Upper lobe of right lung (tissue), 1 donor: ENCODE results near the gene RUSF1. TPM values are rescaled to one million over a fixed set of nuclear protein-coding genes. Genes with fewer than 3 reads are reported as not detected.
"Not testable (repeated sequence)": the region's sequence is repeated elsewhere in the genome, so short reads cannot be mapped to it uniquely, and the experiment has no call there.

Source experiments
- ATAC-seq: fragments of 200-7000 bp; cut with Tn5 transposase; one replicate; pipeline ENCODE4 v1.9.1; 2020; ENCODE audit warnings: mild to moderate bottlenecking, moderate library complexity
- DNase-seq: peaks from one replicate; pipeline ENCODE4 v3.0.0-alpha.2; 2020
- H3K27ac ChIP-seq: fragments of 200-600 bp; one replicate; pipeline ENCODE4 v1.8.0; 2022
- H3K27me3 ChIP-seq: fragments of 200-600 bp; one replicate; pipeline ENCODE4 v1.8.0; 2022; ENCODE audit warnings: mild to moderate bottlenecking
- H3K36me3 ChIP-seq: fragments of 200-600 bp; one replicate; pipeline ENCODE4 v1.8.0; 2022
- H3K4me1 ChIP-seq: fragments of 200-600 bp; one replicate; pipeline ENCODE4 v1.8.0; 2022
- H3K4me3 ChIP-seq: fragments of 200-600 bp; one replicate; pipeline ENCODE4 v1.8.0; 2022; ENCODE audit warnings: mild to moderate bottlenecking
- H3K9me3 ChIP-seq: fragments of 200-600 bp; one replicate; pipeline ENCODE4 v1.8.0; 2022
- intact Hi-C: fragments of 100-400 bp; cut with DNase I; formaldehyde crosslinking; loops from one replicate; pipeline ENCODE4 v1.11.0; 2022
- total RNA-seq: library from RNA; stranded (reverse); fragmentation: NEBNext Ultra II Directional; extraction: Animal tissue kit (Norgen Biotek cat#: 25700); gene quantifications from one replicate; pipeline ENCODE4 v1.2.1, GENCODE V29; 2021
- TF ChIP-seq, protein P1 (sequence below): fragments of 200-600 bp; IDR thresholded peaks from one replicate; pipeline ENCODE4 v1.8.0; 2022; ENCODE audit warnings: antibody characterized with exemption
- donor health status: DM: no; HTN: yes; CAD: no; lungs with severe emphysema.

RUSF1 gene
- total RNA-seq, 1 donor from 2014 or later, result 62.8 TPM

DNA sequence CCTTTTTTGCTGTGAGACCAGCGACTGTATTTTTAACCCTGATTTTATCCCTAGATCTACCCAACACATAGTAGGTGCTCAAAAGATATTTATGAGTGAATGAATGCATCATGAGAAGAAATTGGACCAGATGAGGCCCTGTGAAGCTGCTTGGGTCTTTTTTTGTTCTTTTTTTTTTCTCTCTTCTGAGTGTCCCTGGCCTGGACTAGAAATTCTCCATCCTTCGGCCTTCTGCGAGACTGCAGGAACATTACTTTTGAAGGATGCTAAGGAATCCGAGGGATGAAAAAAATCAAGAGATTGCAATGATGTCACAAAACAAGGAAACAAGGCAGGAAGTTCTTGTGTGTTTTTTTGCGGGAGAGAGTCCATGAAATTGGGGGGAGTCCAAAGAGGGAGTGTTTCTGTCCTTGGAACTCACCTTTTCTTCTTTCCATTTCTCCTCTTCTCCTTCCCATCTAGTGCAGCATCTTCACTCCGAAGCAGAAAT, 560 bp upstream of the RUSF1 start:
- intact Hi-C loops, result no loop called here
- TF ChIP-seq, protein P1, sequence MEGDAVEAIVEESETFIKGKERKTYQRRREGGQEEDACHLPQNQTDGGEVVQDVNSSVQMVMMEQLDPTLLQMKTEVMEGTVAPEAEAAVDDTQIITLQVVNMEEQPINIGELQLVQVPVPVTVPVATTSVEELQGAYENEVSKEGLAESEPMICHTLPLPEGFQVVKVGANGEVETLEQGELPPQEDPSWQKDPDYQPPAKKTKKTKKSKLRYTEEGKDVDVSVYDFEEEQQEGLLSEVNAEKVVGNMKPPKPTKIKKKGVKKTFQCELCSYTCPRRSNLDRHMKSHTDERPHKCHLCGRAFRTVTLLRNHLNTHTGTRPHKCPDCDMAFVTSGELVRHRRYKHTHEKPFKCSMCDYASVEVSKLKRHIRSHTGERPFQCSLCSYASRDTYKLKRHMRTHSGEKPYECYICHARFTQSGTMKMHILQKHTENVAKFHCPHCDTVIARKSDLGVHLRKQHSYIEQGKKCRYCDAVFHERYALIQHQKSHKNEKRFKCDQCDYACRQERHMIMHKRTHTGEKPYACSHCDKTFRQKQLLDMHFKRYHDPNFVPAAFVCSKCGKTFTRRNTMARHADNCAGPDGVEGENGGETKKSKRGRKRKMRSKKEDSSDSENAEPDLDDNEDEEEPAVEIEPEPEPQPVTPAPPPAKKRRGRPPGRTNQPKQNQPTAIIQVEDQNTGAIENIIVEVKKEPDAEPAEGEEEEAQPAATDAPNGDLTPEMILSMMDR, result no peak
- DNase-seq (no peak), ATAC-seq (no peak)
- Histone ChIP-seq H3K27me3 (no peaks in the 10 kb centered on the region), H3K9me3 (no peaks in the 10 kb centered on the region), H3K36me3 (no peaks in the 10 kb centered on the region), H3K4me3 (peak overlapping the region; percentile 100), H3K4me1 (peaks cover 33% of the 10 kb centered on the region), H3K27ac (peak overlapping the region; percentile 97)

DNA sequence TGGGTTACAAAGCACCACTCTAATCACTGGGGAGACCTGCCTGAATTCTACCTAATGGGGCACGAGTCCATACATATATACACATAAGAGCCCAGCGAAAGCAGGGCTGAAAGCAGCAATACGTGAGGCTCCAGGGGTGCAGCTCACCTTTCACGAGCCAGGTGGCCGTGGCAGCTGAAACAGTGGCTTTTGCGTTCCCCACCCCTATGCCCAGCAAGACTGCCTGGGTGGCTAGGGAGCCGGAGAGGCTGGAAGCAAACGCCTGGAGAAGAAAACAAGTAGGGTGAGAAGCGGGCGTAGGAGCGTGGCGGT, 618 bp downstream of the RUSF1 start:
- Histone ChIP-seq H3K27ac (peak overlapping the region; percentile 97), H3K4me1 (peaks cover 34% of the 10 kb centered on the region), H3K9me3 (no peaks in the 10 kb centered on the region), H3K36me3 (no peaks in the 10 kb centered on the region), H3K4me3 (peak overlapping the region; percentile 100), H3K27me3 (no peaks in the 10 kb centered on the region)
- TF ChIP-seq, protein P1, result no peak
- intact Hi-C loops, result no loop called here
- DNase-seq, result no peak
- ATAC-seq, result no peak

DNA sequence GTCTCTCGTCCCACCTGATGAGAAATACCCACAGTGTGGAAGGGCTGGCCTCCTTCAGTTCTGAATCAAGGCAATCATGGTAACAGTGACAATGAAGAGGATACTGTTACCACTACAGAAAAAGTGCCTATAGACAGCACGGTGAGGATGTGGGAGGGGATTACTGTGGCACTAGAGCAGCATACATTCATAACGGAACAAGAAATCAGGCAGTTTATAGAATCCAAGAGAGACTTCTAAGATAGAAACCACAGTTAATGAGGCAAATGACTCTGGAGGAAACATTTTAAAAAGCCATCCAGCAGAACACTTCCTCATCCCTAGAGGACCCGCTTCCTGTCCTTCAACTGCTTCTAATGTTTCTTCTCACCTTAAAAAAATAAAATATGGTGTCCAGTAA, 2.7 kb downstream of the RUSF1 start:
- DNase-seq, result no peak
- Histone ChIP-seq H3K9me3 (no peaks in the 10 kb centered on the region), H3K27me3 (no peaks in the 10 kb centered on the region), H3K4me3 (no peak overlapping the region), H3K27ac (no peak overlapping the region), H3K36me3 (peaks cover under 1% of the 10 kb centered on the region), H3K4me1 (peaks cover 38% of the 10 kb centered on the region)
- no peak for ATAC-seq
- intact Hi-C loops, result no loop called here
- TF ChIP-seq, protein P1, result no peak

DNA sequence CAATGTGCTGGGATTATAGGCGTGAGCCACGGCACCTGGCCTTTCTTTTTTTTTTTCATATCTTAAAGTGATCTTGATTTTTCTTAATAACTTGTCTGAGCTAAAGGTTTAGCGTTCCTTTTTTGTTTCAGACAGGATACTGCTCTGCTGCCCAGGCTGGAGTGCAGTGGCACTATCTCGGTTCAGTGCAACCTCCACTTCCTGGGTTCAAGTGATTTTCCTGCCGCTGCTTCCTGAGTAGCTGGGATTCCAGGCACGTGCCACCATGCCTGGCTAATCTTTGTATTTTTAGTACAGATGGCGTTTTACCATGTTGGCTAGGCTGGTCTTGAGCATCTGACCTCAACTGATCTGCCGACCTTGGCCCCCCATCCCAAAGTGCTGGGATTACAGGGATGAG, 4.0 kb downstream of the RUSF1 start:
- ATAC-seq, result no peak
- no peak overlapping the region for H3K4me3 ChIP-seq
- no peak for DNase-seq
- H3K9me3 ChIP-seq, result no peaks in the 10 kb centered on the region
- H3K27ac ChIP-seq, result peak overlapping the region; percentile 15
- TF ChIP-seq, protein P1, result no peak
- H3K36me3 ChIP-seq, result peaks cover 12% of the 10 kb centered on the region
- intact Hi-C loops, result no loop called here
- H3K27me3 ChIP-seq, result no peaks in the 10 kb centered on the region
- peaks cover 30% of the 10 kb centered on the region for H3K4me1 ChIP-seq

DNA sequence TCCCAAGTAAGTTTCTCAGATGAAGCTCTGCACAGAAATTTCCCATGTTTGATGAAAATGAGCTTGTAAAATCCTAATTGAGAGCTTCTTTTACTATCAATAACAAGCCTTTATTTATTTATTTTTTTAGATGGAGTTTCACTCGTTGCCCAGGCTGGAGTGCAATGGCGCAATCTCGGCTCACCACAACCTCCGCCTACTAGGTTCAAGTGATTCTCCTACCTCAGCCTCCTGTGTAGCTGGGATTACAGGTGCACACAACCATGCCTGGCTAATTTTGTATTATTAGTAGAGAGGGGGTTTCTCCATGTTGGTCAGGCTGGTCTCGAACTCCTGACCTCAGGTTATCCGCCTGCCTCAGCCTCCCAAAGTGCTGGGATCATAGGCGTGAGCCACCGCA, 4.6 kb downstream of the RUSF1 start:
- ATAC-seq, intact Hi-C loops, H3K9me3 ChIP-seq, DNase-seq, H3K4me3 ChIP-seq, H3K27me3 ChIP-seq: not testable (repeated sequence)
- Histone ChIP-seq H3K4me1 (peaks cover 27% of the 10 kb centered on the region), H3K36me3 (peaks cover 18% of the 10 kb centered on the region), H3K27ac (peak overlapping the region; percentile 15)

DNA sequence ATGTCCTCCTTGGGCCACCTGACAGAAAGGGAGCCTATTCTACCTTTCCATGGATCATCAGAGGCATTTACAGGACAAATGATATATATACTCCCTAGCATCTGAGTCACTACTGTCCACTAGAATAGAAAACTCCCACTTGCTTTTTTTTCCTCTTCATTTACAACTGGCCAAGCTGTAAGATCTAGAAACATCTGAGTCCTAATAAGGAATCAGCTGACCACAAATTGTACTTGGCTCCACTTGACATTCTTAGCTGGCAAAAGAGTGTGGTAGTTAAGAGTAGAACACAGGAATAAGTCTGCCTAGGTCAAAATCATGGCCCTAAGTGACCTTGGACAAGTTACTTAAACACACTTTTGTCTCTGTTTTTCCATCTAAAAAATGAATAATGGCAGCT, 5.2 kb downstream of the RUSF1 start:
- no peaks in the 10 kb centered on the region for H3K9me3 ChIP-seq
- H3K4me1 ChIP-seq, result peaks cover 27% of the 10 kb centered on the region
- peaks cover 23% of the 10 kb centered on the region for H3K36me3 ChIP-seq
- TF ChIP-seq, protein P1, result no peak
- no peak overlapping the region for H3K27ac ChIP-seq
- no peaks in the 10 kb centered on the region for H3K27me3 ChIP-seq
- intact Hi-C loops, result no loop called here
- no peak overlapping the region for H3K4me3 ChIP-seq
- DNase-seq, result no peak
- peak; percentile 74 for ATAC-seq
